Epithelial cell of esophagus (primary cell): ENCODE measurements around the gene NEDD4L.
"Not testable (repeated sequence)": the region's sequence is repeated elsewhere in the genome, so short reads cannot be mapped to it uniquely, and the experiment has no call there.

Experiments used
- DNase-seq: peaks from one replicate; pipeline ENCODE4 v3.0.0; 2010; ENCODE audit warnings: low read depth
- H3K4me3 ChIP-seq: 2 replicates; pipeline ENCODE4 v1.5.1; 2011; ENCODE audit warnings: mild to moderate bottlenecking, low read length, control low read depth
- CTCF ChIP-seq: IDR thresholded peaks from 2 replicates; pipeline ENCODE4 v1.5.1; 2011; ENCODE audit warnings: low read depth, mild to moderate bottlenecking, low read length, control low read depth, inconsistent platforms; ENCODE audit not compliant: insufficient read depth; ENCODE audit errors: missing control alignments

Gene NEDD4L

GRCh38 chr18:58168221-58168620 is 124.2 kb downstream of the NEDD4L start:
- no peak for TF ChIP-seq CTCF
- H3K4me3 ChIP-seq: no peak overlapping the region
- DNase-seq: no peak

- DNase-seq: no peak
- no peak for TF ChIP-seq CTCF
Observed at GRCh38 chr18:58168993-58169392, 125.0 kb downstream of the NEDD4L start.

GRCh38 chr18:58169472-58169871 is 125.4 kb downstream of the NEDD4L start:
- TF ChIP-seq CTCF: no peak
- DNase-seq: no peak

More at GRCh38 chr18:58168993-58169392, 125.0 kb downstream of the NEDD4L start:
- no peak overlapping the region for H3K4me3 ChIP-seq

GRCh38 chr18:58170036-58170435 is 126.0 kb downstream of the NEDD4L start:
- H3K4me3 ChIP-seq, DNase-seq: not testable (repeated sequence)

More at GRCh38 chr18:58169472-58169871, 125.4 kb downstream of the NEDD4L start:
- H3K4me3 ChIP-seq: no peak overlapping the region

- DNase-seq: no peak
- TF ChIP-seq CTCF: no peak
- no peak overlapping the region for H3K4me3 ChIP-seq
Observed at GRCh38 chr18:58172031-58172430, 128.0 kb downstream of the NEDD4L start.

- TF ChIP-seq CTCF: no peak
- H3K4me3 ChIP-seq: no peak overlapping the region
Observed at GRCh38 chr18:58174285-58174684, 130.3 kb downstream of the NEDD4L start.

GRCh38 chr18:58175122-58175785 is 131.2 kb downstream of the NEDD4L start:
- no peak for DNase-seq
- no peak for TF ChIP-seq CTCF
- no peak overlapping the region for H3K4me3 ChIP-seq

More at GRCh38 chr18:58174285-58174684, 130.3 kb downstream of the NEDD4L start:
- no peak for DNase-seq

- no peak overlapping the region for H3K4me3 ChIP-seq
- TF ChIP-seq CTCF: no peak
- DNase-seq: no peak
Observed at GRCh38 chr18:58175786-58176176, 131.8 kb downstream of the NEDD4L start.
